SK-N-DZ (cell line): ENCODE results near the gene TMEM214.
A peak's percentile ranks its signal among the peaks of the same experiment; 100 is the strongest.

Experiments
- DNase-seq: peaks from one replicate; pipeline ENCODE4 v3.0.0-alpha.2; 2015; ENCODE audit warnings: low spot score

Gene TMEM214

GRCh38 chr2:27038631-27039339 is 6.0 kb downstream of the TMEM214 start:
- DNase-seq: no peak

DNA sequence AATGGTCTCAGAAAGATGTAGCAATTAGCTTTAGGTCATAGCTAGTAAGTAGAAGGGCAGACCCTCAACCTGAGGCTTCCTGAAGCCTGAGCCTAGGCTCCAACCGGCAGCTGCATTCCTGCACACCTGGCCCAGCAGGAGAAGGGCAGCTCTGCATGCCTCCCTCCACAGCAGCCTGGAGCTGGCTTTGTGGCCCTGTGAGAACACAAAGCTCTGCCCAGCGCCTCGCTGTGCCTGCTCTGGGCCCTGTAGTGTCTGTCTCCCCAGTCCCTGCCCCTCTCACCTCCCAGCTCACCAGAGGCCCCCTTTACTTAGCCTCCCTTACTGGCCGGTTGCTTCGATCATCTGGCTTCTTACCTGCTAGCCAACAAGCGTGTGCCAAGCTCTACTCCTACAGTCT is 6.7 kb downstream of the TMEM214 start:
- no peak for DNase-seq

DNA sequence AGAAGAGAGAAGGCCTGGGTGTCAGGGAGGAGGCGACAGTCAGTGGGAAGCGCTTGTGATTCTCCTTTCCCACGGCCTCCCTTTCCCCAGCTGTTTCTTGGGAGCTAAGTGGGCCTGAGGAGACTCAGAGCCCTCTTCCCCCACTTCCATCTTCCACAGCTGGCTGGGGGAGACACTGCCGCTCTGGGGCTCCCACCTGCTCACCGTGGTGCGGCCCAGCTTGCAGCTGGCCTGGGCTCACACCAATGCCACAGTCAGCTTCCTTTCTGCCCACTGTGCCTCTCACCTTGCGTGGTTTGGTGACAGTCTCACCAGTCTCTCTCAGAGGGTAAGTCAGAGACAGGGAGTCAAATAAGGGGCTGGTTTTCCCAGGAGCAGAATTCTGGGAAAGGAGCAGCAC is 7.1 kb downstream of the TMEM214 start:
- DNase-seq: no peak

GRCh38 chr2:27040282-27040681 is 7.5 kb downstream of the TMEM214 start:
- DNase-seq: no peak

- DNase-seq: no peak
These were observed 9.0 kb downstream of the TMEM214 start for GRCh38 chr2:27041752-27042151.

GRCh38 chr2:27042159-27042661 is 9.4 kb downstream of the TMEM214 start:
- DNase-seq: no peak

DNA sequence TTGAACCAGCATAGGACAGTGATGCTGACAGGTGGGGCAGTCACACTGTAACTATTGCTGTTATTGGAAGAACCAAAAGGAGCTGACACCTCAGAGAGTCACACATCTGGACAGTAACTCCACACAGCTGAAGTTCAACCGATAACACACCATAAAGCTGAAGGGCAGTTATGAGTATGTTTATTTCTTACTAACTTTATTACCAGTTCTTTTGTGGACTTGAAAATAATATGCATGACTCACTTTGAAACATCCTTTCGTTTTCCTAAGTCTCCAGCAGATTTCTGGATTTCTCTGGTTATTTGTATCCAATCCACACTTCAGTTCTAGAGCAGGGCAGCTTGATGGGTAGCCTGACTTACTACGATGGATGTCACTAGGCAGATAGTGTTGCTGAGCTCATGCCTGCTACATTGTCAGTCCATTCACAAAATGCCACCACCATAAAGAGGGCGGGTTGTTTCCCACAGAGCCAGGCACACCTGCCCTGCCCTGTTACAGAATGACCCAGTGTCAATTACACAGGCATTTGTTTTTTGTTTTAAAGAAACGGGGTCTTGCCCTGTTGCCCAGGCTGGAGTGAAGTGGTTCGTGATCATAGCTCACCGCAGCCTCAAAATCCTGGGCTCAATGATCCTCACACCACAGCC is 10.3 kb downstream of the TMEM214 start:
- no peak for DNase-seq

DNA sequence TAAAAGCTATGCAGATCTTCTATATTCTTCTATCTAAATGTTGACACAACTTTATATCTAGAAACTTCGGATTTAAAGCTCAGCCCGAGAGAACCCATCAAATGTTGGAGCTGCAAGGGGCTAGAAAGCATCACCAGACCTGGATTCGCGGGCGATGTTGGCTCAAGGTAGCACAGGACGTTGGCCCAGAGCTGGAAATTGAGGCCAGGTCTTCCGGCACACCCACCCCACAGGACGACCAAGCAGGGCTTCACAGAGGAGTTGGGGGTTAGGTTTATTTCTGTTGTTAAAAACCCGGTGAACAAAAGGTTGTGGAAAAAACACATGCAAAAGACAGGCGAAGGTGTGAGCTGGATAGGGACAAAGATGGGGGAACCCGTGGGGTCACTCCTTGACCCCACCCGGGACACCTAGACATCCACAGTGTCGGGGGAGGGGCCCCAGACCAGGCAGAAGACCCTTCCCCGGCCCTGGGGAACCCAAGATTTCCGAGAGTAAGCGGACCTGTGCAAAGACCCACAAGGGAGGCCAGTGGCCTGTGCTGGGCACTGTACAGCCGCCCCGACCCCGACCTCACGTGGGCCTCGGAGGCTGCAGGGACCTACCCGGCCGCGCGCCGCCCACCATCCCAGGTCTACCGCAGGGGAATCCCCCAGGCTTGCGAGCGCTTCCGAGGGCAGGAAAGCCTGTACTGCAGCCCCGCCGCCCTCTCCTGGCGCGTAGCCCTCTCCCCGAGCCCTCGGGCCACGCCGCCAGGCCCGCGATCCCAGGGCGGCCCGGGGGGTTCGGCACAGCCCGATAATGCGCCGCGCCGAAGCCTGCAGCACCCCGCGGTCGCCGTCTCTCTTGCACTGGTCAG is 16.9 kb downstream of the TMEM214 start:
- peak; percentile 53 for DNase-seq

DNA sequence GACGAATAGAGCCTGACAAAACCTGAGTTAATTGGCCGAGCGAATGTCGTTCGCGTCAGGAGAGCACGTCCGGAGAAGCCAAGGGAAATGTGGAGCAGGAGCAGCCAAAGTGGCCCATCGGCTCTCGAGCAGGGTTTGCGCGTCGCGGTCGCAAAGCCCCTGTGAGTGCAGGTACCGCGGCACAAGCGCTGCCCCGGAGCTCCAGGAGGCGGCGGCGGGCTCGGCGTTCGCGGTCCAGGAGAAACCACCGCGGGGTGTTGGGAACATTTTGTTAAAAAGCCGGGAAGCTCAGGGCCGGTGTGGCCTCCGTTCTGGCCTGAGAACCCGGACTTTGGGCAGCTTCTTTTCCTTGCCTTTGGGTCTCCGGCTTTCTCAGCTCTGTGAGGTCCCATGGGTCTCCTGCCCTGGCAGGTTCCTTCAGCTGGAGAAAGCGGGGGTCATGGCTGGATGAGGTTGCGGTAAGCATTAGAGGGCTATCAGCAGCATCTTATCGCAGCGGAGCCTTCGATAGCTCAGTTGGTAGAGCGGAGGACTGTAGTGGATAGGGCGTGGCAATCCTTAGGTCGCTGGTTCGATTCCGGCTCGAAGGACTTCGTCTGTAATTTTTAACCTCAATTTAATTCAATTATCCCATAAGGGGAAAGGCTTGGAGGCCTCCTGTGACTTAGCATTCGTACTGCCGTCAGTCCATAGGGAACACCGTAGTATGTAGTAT is 17.7 kb downstream of the TMEM214 start:
- DNase-seq: peak; percentile 94

DNA sequence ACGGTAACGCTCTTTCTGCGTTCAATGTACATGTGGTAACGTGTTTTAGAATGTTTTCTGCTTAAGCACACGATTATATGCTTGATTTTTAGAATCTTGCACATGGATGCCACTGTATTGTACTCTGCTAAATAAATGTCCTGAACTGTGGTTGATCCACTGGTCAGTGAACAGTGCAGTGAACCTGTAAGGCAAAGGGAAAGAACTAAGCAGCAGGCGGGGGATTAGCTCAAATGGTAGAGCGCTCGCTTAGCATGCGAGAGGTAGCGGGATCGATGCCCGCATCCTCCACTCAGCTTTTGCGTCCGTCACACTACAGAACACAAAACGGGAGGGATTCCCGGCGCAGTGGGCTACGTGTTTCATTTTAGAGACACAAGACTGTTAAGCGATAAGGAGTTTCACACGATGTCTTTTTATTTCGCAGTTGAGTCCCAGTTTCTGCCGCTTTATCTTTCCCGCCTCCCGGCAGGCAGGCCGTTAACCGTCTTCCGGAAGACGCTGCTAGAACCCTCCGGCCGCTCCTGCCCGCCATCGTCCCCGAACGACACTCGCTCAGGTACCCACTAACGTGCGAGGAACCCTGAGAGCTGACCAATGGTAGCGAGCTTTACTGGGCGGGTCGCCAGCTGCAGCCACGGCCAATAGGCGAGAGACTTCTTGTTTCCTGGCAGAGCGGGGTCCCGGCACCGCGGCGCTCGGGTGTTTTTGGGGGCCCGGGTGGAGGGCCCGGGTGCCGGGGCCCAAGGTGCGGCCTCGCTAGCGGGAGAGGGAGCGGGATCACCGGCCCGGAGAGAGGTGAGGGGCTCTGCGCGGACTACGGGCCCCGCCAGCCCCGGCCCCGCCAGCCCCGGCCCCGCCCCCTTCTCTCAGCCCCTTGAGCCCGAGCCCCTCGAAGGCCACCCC is 18.5 kb downstream of the TMEM214 start, which contains the start of gene AGBL5:
Gene AGBL5 (plus strand): TSS at position 673 of the 906 bp plus-strand sequence. CDS start 1,291 bp downstream, outside the sequence.
- peak; percentile 93 for DNase-seq

DNA sequence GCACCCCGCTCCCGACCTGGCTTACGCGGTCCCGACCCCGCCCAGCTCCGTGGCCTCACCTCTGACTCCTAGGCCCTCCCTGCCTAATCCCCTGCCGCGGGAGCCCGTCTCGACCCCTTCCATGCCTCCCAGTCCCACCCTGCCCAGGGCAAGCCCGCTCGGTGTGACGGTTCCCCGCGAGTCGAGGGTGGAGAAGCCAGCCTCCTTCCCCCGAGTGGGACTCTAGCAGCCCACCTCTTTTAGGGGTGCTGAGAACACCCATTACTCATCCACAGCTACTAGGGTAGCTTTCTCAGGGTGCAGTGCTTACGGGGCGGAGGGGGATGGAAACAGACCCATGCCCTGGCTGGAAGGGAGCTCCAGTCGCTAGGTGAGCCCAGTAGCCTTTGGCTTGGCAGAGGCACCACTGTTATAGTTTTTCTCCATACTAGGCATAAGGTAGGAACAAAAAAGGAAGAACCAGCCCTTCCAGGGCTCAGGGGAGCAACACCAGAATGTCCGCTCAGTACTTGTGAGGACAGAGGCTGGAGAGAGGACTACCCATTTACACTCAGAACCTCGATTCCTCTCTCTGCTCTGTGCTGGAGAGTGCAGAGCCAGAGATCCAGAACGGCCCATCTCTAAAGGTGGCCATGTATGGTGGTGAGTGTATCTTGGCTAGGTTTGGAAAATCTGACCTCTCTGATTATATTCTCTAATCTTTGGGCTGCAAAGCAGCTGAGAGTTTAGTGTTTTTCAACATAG is 19.3 kb downstream of the TMEM214 start:
- no peak for DNase-seq

DNA sequence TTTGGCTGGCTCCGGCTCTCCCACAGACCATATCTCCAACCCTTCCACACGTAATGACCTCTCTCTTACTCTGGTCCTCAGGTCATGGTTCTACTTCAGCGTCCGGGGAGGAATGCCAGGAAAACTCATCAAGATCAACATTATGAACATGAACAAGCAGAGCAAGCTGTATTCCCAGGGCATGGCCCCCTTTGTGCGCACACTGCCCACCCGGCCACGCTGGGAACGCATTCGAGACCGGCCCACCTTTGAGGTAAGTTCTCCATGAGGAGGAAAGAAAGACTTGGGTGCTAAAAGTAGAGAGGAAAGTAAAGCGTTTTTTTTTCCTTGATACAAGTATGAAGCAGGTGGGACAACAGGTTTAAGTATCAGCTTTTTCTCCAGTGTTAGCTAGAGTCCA is 20.6 kb downstream of the TMEM214 start:
- DNase-seq: no peak

DNA sequence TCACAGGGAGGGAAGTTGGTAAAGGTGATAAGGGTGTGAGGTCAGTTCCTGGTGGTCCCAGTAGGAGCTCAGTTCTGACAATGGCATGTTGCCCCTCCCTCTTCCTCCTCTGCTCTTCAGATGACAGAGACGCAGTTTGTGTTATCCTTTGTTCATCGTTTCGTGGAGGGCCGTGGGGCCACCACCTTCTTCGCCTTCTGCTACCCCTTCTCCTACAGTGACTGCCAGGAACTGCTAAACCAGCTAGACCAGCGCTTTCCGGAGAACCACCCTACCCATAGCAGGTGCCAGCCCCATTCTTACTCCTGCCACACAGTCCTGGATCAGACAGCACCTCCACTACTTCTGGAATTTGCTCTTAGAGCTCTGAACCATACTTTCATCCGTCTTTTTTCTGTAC is 21.0 kb downstream of the TMEM214 start:
- DNase-seq: no peak

- DNase-seq: no peak
These were observed 22.0 kb downstream of the TMEM214 start for GRCh38 chr2:27054721-27055120.

- DNase-seq: no peak
These were observed 24.4 kb downstream of the TMEM214 start for GRCh38 chr2:27057184-27057583.

DNA sequence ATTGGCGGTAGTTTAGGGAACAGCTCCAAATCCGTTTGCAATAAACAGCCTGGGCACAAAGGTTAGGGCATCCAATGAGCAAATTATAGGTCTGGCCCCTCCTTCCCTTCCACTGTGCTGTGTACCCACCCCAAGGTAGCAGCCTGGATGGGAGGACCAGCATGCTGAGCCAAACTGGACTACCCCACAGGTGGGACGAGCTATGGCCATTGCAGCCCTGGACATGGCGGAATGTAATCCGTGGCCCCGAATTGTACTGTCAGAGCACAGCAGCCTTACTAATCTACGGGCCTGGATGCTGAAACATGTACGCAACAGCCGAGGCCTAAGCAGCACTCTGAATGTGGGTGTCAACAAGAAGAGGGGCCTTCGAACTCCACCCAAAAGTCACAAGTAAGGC is 25.4 kb downstream of the TMEM214 start:
- no peak for DNase-seq

DNA sequence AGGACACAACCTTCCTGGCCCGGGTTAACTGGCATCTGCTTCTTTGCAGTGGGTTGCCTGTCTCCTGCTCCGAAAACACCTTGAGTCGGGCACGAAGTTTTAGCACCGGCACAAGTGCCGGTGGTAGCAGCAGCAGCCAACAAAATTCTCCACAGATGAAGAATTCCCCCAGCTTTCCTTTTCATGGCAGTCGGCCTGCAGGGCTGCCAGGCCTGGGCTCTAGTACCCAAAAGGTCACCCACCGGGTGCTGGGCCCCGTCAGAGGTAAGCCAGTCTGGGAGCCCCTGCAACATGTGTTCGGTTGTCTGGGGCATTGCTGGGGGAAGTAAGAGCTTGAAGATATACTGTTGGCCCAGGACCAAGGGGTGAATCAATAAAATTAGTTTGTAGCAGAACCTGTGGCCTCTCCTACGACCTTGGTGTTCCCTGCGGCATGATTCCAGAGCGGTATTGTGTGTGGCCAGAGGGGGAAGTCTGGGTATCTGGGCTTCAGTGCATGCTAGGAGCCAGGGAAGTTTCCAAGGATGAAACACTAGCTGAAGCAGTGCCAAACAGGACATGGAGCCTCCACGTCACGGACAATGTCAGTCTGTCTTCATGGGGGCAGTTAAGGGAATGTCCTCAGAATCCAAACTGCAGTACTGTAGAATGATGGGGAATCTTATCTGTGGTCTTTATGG is 26.5 kb downstream of the TMEM214 start:
- DNase-seq: no peak

GRCh38 chr2:27060323-27060722 is 27.6 kb downstream of the TMEM214 start:
- DNase-seq: no peak

DNA sequence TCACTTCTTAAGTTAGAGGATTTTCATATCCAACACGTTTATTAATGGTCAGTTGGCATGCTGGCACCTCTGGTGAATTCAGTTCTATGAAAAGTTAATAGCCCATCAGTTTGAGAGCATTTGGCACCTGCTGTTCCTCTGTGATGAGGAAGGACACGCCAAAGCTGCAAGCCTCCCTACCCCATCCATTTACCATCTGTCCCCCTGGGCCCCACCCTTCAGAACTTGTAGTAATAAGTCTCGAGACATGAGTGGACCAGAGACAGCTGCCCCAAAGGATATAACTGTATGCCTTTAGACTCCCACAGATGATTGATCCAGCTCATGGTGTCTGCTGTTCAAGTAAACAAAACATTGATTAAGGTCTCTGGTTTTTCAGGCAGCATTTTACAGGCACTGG is 32.4 kb downstream of the TMEM214 start:
- no peak for DNase-seq
